Gastroesophageal sphincter (tissue), 3 donors: ENCODE measurements around the gene ATP2A1.

Experiments
- CTCF ChIP-seq, 4 experiments: fragments of 200-600 bp in 2 of 4; fragments of 450-650 bp in 2 of 4; sonication (generic) in 1 of 4; IDR thresholded peaks; one replicate each; pipeline ENCODE4 v1.5.1; 2017 to 2019; ENCODE audit warnings: antibody characterized with exemption in 4 of 4, mild to moderate bottlenecking in 2 of 4, moderate library complexity in 2 of 4
- EP300 ChIP-seq: sonication (generic); formaldehyde crosslinking; IDR thresholded peaks from one replicate; pipeline ENCODE4 v1.6.1; 2017; ENCODE audit warnings: antibody characterized with exemption, mild to moderate bottlenecking
- POLR2A ChIP-seq, 2 donors: fragments of 450-650 bp; IDR thresholded peaks; one replicate each; pipeline ENCODE4 v1.6.1; 2017; ENCODE audit warnings: antibody characterized with exemption in 2 of 2, mild to moderate bottlenecking in 2 of 2, moderate library complexity in 1 of 2

GRCh38 chr16:28876019-28876659 is 2.1 kb upstream of the ATP2A1 start:
- no peak for TF ChIP-seq POLR2A (IDR thresholded peaks at IDR 0.05)
- TF ChIP-seq CTCF (IDR thresholded peaks at IDR 0.05), result no peak
- TF ChIP-seq EP300, result no peak
